ENCODE results near the gene TAX1BP1.

TAX1BP1 gene

DNA sequence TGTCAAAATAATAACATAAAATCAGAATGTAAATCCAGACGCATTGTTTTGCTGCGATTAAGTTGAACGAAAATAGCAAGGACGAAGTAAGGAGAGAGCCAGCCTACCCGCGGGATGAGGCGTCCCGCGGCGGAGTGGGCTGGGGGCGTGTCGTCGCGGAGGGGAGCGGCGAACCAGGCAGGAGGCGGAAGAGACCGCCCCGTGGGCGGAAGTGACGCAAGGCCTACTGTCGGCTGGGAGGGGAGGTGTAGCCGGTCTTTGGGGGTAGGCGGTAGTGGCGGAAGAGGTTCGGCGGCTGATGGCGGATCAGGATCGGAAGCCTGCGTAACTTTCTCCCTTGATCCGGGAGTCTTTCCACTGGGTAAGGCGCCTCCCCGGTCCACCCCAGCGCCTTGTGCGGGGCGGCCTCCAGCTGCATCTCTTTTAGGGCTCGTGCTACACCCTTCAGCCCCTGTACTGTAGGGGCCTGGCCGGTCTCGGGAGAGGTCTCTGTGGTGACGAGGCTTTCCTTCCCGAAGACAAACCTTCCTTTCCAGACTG lies at the start of gene TAX1BP1:
TSS of gene TAX1BP1 (plus strand) at position 254 of the 540 bp plus-strand sequence. CDS start 8,363 bp downstream, outside the sequence.
- DNase-seq = peak; percentile 95

DNA sequence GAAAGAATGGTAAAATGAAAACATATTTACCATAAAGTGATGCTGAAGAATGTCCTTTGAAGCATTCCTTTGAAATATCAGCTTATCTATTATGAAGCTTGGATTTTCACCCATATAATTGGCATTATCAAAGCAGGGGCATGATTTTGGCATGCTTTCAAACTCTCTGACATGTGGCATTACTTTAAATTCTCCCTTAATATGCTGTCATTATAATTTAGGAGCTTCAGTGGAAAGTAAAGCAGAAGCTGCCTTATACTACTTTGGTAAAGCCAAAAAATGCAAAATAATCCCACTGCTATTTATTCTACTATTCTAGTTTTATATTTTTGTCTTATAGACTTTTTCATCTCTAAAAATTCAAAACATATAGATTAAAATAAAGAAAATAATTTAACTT lies 49.3 kb upstream of the TAX1BP1 start:
- no peak for DNase-seq

- no peak for DNase-seq
Observed at GRCh38 chr7:27693794-27694193, 46.2 kb upstream of the TAX1BP1 start.

GRCh38 chr7:27695096-27695495 lies 44.9 kb upstream of the TAX1BP1 start:
- no peak for DNase-seq

GRCh38 chr7:27697861-27698430 lies 42.0 kb upstream of the TAX1BP1 start:
- DNase-seq = peak; percentile 5

- DNase-seq = no peak
Observed at GRCh38 chr7:27699751-27700150, 40.2 kb upstream of the TAX1BP1 start.

DNA sequence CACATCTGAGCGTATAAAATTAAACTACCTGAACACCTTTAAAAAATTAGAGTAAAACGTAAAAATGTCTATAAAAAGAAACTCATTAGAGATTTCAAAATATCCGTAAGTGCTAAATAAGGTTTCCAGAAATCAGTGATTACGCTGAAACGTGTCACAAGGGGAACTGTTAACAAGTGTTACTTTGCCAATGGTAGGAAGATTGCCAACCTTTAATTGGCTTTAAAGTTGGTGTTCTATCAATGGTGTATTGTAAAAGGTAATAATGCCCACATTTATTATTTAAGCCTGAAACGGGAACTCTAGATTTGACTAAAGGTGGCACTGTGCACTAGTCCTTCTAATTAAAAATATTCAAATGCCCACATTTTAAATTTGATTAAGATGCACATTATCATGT lies 39.5 kb upstream of the TAX1BP1 start:
- DNase-seq = no peak

DNA sequence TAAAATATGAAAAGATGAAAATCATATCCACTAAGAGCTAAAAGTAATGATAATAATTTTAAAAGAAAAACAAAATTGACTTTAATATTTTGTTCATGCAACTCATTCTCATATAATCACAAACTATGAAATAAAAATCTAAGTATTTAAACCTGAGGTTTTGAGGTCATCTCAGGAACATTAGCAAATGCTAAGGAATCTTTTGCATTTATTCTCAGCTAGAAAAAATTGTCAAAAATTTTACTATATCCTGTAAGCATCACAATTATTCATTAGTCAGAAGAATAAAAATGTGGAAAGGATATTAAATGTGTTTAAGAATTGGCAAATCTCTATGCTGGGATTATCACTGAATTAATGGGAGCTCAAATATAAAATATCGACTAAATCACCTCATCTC lies 36.8 kb upstream of the TAX1BP1 start:
- no peak for DNase-seq

DNA sequence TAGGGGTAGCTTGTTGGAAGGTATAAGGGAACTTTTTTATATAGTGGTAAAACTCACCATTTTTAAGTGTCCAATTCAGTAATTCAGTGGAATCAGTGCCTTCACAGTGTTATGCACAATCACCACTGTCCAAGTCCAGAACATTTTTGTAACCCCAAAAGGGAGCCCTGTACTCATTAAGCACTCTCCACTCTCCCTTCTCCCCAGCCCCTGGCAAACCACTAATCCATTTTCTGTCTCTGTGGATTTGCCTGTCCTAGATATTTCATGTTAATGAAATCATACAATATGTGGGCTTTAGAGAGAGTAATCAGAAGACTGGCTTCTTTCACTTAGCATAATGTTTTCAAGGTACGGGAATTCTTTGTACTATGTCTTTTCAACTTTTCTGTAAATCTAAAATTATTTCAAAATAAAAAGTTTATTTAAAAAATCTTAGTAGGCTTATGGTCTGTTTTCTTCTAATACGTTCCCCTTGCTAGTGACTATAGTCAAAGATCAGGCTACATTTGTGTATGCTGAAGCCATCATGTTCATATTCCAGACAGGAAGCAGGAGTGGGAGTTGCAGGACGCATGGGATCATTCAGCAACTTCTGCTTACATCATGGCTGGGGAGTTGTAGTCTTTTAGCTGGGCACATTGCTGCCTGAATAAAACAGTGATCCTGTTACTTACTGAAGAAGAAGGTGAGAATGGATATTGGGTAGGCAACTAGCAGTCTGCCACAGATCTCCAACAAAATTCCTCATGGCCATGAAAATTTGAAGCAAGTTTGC lies 35.4 kb upstream of the TAX1BP1 start:
- no peak for DNase-seq

DNA sequence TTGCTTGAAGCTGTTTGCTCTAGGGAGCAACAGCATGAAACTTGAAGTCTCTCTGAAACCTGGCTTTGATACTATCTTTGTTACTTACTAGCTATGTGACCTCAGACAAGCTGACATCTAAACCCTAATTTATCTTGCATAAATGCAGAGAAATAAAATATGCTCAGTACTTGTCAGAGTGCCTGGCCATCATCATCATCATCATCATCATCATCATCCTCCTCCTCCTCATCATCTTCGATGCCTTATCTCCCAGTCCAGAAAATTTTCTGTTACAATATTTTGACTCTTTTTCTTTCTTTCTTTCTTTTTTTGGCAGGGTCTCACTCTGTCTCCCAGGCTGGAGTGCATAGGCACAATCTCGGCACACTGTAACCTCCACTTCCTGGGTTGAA lies 34.8 kb upstream of the TAX1BP1 start:
- no peak for DNase-seq

- no peak for DNase-seq
Observed at GRCh38 chr7:27708485-27708884, 31.5 kb upstream of the TAX1BP1 start.

- no peak for DNase-seq
Observed at GRCh38 chr7:27709137-27710075, 30.6 kb upstream of the TAX1BP1 start.

DNA sequence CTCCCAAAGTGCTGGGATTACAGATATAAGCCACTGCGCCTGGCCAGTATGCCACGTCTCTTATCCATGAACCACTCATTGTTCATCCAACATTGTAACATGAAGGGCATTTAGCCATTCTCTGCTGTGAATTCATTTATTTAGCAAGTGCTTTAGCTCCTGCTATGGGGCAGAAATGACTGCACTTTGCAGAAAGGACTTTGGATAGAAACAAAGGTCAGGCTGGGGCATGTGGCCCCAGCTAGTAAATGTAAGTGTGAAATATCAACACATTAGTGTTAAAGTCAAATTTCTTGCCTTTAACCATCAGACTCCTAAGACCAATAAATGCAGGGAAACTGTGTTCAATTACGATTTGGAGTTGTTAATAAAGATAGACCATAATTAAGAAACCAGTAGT lies 27.7 kb upstream of the TAX1BP1 start:
- DNase-seq = no peak

GRCh38 chr7:27714831-27715444 lies 25.0 kb upstream of the TAX1BP1 start:
- DNase-seq = no peak

- DNase-seq = no peak
Observed at GRCh38 chr7:27723085-27723484, 16.9 kb upstream of the TAX1BP1 start.

DNA sequence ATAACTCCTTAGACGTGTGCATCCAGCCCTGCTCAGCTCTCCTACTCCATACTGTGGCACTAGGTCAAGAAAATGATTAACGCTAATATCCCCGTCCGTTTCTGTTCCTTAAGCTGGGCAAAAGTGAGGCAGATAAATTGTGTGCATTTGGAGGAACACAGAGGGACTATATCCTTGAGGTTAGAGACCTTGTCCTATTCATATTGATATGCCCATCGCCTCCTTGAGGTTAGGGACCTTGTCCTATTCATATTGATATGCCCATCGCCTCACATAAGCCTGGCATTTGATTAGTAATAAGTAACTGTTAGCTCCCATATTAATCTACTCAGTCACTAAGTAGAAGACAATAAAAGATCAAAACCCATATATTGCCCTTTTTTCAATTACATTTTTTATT lies 12.9 kb upstream of the TAX1BP1 start:
- DNase-seq = no peak

DNA sequence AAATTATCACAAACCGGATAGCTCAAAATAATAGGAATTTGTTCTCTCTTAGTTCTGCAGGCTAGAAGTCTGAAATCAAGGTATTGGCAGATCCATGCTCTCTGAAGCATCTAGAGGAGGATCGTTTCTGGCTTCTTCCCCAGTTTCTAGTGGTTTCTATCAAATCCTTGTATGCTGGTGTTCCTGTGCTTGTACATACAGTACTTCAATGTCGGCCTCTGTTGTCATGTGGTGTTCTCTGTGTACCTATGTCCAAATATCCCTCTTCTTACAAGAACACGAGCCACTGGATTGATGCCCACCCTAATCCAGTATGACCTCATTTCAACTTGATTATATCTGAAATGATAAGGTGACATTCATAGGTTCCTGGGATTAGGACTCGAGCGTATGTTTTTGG lies 9.8 kb upstream of the TAX1BP1 start:
- no peak for DNase-seq

DNA sequence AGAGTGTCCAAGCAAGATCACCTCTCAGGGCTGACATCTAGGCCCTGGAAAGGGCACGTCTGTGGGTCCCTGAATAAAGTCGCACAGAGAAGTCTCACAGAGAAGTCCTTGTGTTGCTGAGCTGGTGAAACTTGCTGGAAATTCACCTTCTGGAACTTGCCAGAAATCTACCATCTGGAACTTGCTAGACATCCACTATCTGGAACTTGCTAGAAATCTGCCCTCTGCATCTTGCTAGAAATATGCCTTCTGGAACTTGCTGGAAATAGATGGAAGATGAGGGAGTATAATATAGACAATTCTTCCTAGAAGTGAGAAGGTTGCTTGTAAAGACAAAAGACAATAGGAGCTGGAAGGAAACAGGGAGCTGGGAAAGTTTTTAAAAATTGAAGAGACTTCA lies 5.4 kb upstream of the TAX1BP1 start:
- DNase-seq = no peak

DNA sequence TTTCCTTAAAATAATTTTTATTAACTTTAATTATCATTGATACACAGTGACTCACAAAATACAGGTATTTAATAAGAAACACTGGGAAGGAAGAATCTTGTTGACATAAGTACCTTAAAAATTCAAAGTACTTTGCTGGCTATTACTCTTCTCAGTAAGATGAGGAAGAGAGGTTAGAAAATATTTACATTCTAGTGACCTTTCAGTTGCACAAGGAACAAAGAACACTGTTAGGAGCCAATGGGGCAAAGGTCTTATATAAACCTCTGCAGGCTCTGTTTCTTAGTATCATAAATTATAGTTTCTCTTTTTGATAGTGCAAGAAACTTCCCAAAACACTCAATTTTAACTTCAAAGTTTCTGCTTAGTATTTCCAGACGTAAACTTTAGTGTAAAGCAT lies 4.8 kb upstream of the TAX1BP1 start:
- DNase-seq = no peak

GRCh38 chr7:27735831-27736230 lies 4.1 kb upstream of the TAX1BP1 start:
- DNase-seq = no peak

GRCh38 chr7:27737178-27737577 lies 2.8 kb upstream of the TAX1BP1 start:
- no peak for DNase-seq

- DNase-seq = no peak
Observed at GRCh38 chr7:27737616-27738015, 2.3 kb upstream of the TAX1BP1 start.
